HTR-8/SVneo (cell line): Measurements from ENCODE around the gene P2RY13.

Experiments
- DNase-seq: peaks from one replicate; pipeline ENCODE4 v3.0.0; 2011; ENCODE audit warnings: low spot score, mixed read lengths; ENCODE audit not compliant: insufficient read length
- FAIRE-seq: peaks from 2 replicates; lab custom pipeline; 2011; peaks lifted over from hg19 to GRCh38; lab: Jason Lieb, UNC

P2RY13 gene

DNA sequence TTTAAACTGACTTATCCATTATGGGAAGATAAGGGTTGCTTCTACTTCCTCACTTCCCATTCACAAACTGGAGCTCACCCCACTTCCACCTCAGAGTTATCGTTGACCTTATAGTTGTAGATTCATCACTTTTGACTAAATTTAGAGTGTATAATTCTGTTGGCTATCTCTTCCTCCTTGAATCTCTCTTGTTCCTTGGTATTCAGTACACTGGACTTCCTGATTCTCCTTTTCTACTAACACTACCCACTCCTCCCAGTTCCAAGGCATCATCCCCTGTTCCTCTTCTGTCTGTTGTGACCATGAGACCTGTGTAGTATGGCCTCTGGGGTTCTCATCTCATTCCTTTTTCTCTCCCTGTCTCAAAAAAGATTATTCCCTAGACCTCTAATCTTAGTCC lies 6.8 kb downstream of the P2RY13 start:
- no peak for DNase-seq
- FAIRE-seq: no peak

DNA sequence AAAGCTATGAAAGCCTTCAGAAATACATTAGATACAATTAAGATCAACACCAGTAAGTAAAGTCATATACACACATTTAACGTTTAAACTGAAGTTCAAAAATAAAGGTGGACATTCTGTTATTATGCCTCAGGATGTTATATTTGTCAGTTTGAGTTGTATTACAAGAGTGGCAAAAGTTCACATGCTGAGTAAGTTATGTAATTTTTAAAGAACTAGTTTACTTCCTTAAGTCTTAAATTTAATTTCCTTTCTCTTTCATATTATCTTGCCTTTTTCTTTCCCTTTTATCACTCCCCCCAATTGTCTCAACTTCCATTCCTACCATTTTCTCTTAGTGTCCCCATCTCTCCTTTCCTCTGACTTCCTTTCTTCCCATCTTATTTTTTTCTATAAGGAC lies 7.8 kb downstream of the P2RY13 start:
- DNase-seq (no peak), FAIRE-seq (no peak)

DNA sequence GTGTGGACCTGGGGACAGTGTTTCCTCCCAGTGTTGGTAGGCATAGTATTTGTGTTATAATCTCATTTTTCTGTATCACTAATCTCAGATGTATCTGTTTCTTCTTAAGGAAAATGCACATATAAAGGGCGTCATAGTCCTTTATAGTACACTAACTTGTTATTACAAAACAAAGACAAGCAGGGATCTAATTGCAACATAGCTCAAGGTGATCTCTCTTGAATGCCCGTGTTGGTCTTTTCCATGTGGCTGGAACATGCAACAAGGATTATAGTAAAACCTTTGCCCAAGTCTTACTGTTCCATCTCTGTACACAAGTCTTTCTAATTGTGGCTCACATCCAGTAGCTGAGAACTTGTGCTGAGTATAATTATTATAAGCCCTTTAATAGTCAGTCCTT lies 9.2 kb downstream of the P2RY13 start:
- FAIRE-seq (no peak), DNase-seq (no peak)

GRCh38 chr3:151319628-151320027 lies 9.7 kb downstream of the P2RY13 start:
- no peak for FAIRE-seq

DNA sequence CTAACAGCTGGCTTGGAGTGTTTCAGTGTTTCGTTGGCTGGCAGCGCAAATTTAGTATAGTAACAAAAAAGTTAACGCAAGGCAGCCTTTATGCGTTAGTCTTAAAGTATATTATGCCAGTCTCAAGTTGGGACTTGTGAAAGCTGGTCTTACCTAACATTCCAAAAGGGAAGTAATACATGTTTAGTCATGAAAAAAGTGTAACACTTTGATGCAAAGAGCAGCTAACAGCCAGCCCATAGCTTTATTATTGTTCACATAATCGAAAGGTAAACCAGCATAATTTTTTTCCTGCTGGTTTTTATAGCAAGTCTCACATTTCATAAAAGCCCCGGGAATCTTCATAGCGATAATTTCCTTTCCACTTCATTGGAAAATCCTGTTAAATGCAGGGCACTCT lies 10.4 kb downstream of the P2RY13 start:
- no peak for FAIRE-seq
- no peak for DNase-seq

More at GRCh38 chr3:151319628-151320027, 9.7 kb downstream of the P2RY13 start:
- no peak for DNase-seq

DNA sequence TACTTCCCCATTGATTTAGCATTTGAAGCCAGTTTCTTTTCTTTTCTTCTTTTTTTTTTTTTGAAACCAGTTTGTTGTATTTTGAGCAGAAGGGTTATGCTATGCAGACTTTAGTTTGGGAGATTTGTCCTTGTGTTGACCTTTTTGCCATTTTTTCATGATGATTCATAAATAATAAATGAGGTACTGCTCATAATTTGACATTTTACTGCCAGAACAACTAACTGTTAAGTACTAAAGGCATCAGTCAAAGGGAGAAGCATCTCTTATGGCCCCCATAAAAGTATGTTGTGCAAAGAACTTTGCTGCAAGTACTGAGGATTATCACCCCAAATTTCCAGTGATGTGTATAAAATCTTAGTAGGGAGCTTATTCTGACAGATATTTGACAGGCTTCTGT lies 11.0 kb downstream of the P2RY13 start:
- FAIRE-seq: no peak

GRCh38 chr3:151316267-151316991 lies 12.9 kb downstream of the P2RY13 start, which contains the start of gene GPR87:
Gene GPR87 (minus strand): TSS chr3:151316820. CDS start chr3:151300100, 16,720 bp downstream.
- FAIRE-seq: no peak
- DNase-seq: no peak

More for the DNA sequence above, 11.0 kb downstream of the P2RY13 start:
- DNase-seq: no peak

DNA sequence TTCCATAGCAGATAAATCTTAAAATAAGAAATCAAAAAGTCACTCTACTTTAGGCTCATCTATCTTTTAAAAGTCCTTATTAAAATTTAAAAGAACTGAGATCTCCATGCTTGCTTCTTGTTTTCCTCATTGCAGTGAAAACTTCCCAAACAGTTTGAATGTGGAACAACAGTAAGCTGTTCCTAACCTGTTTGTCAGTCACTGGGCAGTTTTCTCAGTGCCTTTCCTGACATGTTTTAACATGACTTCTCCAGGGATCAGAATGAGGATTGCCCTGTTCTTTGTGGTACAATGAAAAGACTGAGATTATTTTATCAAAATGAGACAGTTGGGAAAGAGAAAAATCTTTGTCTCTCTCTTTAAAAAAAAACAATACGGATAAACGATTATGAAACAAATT lies 13.5 kb downstream of the P2RY13 start:
- no peak for DNase-seq
- no peak for FAIRE-seq

DNA sequence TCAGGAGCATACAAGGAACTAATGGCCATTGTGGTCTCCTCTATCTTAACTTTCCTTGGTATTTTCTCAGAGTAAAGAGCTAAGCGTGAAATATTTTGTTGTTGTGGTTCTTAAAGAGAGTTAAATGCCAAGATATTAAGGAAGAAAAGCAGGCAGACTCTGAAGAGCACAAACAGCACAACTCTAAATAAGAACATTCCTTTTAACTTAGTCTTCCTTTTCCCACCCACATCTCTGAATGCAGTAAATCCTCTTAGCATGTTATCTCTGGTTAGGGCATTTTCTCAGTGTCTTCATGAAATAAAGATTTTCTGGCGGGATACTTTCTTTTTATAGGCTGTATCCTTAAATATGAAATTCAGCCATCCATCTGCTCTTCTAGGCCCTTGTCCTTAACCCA lies 14.2 kb downstream of the P2RY13 start:
- FAIRE-seq (no peak), DNase-seq (no peak)

DNA sequence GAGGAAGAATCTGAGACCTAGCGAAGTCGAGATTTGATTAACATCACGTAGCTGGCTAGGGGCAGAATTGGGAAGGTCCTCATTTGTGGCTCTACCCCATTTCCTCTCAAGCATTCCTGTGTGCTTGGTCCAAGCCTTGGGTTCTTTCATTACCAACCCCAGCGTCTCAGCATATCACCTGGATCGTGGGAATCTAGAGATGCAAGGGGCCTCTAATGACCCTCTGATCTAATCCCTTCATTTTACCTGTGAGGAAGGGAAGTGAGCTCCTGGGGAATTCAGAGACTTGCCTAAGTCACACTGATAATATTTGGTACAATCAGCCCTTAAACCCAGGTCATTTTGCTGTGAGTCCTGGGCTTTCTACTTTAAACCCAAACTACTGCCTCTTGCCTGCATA lies 14.8 kb downstream of the P2RY13 start:
- DNase-seq (no peak), FAIRE-seq (no peak)

DNA sequence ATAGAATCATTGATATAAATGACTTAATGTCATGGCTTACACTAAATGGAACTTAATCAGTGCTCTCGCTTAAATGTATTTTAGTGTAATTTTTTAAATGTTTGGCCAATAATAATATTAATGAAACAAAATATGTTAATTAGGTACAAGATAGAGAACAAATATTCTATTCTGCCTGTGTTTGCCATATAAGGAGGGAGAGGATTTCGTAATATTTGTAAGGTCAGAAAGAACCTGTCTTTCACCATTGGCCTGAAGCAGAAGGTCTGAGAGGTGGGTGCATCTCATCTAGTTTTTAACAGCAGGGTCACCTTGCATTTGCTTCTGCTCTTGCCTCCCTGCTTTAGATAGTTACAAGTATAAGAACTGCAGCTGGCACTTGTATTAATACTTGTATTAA lies 15.2 kb downstream of the P2RY13 start:
- DNase-seq: no peak
- no peak for FAIRE-seq

DNA sequence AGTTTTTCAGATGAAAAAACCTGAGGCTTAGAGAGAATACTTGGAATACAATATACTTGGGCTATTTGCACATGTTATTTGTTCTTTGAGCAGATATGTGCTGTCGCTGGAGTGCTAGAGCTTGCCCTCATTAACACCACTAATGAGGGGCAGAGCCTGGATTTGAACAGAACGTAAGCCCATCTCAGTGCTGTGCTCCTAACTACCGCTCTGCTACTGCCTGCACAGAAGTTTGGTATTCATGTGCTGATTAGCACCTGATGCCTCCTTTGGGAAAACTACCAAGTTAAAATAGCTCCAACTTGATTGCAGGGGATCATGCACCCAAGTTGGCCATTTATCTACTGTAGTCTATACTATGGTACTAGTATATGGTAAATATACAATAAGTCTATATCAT lies 16.4 kb downstream of the P2RY13 start:
- FAIRE-seq (no peak), DNase-seq (no peak)

GRCh38 chr3:151309566-151309965 lies 19.8 kb downstream of the P2RY13 start:
- no peak for DNase-seq
- FAIRE-seq: no peak

DNA sequence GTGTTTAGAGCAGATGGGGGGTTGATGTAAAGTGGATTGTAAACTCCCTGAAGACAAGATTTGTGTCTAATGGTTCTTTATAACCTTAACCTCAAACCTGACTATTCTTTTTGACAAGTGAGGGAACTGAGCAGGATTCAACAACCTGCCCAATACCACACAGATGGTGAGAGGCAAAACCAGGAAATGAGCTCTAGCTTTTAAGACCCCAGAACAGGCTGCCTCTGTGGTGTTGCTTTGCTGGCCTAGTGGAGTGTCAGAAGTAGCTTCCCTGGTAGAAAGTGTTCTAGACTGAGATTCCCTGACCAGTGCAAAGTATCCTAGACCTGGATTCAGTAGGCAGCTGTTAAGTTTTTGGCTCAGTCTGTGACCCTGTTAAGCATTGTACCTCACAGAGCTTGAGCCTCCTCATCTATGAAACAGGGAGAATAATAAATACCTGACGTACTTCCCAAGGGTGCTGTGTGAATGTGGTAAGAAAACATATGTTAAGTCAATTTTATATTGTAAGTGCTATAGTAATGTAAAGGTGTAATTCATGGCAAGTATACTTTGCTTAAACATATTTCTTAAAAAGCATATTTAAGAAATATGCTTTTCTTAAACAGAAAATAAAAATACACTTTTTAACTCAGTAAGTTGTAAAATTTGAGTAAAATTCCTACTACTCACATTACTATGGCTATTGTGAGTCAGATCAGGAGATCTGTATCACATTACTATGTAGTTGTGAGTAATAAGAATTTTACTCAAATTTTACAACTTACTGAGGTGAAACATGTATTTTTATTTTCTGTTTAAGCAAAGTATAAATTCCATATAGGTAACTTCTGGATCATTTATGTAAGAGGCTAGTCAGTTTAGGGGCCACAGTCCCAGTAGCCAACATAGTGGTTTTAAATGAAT lies 21.5 kb downstream of the P2RY13 start:
- FAIRE-seq: no peak
- no peak for DNase-seq

DNA sequence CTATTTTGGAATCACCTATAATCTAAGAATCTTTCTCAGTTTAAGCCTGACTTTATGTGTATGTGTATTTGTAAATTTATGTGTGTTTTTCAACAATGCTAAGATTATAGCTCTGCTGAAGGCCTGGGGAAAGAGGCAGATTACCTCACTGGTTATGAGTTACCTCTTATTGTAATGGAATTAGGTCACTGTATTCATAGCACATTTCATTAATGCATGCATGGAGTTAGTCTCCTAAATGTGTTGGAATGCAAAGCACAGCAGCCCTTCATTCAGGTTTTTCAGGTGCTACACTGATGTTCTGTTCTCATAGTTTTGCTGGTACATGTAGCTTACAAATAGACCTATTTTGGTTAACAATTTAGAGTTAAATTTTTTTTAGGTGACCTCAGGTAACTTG lies 22.2 kb downstream of the P2RY13 start:
- DNase-seq (no peak), FAIRE-seq (no peak)

DNA sequence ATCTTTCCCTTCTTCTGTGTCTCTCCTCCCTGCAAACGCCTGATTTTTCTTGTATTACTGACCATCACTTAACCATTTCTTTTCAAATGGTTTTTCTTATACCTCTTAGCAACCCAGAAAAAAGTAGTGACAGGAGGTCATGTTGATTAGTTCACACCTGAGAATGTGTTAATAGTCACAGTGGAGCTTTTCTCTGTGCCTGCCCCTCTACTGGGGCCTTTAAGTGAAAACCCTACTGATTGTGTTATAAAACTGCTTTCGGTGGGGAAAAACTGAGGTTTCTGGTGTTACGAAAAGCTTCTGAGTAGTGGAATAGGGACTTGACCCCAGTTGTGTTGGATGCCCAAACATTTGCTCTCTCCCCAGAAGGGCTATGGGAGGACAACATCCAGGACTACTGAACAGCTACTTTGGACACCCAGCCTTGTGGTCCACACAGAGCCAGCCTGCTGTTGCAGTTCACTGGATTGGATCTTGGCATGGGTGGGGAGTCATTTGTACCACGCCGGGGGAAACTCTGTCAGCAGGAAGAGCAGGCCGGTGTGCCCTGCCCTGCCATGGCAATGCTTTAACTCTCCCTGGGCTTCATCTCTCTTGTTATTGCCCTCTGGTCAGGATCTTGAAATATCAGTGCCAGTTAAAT lies 23.1 kb downstream of the P2RY13 start:
- DNase-seq (no peak), FAIRE-seq (no peak)

GRCh38 chr3:151305775-151306151 lies 23.6 kb downstream of the P2RY13 start:
- no peak for FAIRE-seq
- DNase-seq: no peak

- FAIRE-seq: peak; percentile 92
These were observed 24.1 kb downstream of the P2RY13 start for GRCh38 chr3:151305060-151305774.

DNA sequence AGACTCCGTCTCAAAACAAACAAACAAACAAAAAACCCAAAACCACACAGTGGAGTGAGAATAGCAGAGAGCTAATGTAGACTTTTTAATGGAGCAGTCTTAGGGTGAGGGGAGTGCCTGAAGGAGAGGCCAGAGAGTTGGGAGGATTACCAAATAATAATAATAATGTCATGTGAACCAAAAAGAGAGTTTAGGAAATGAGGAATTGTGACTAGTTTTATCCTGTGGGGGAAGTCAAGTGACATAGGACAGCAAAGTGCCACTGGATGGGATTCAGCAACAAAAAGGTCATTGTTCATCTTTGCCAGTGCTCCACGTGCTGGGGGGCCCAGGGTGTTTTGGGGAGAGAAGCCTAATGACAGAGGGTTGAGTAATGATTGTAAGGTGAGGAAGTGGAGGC lies 25.6 kb downstream of the P2RY13 start:
- DNase-seq (no peak), FAIRE-seq (no peak)

More at GRCh38 chr3:151305060-151305774, 24.1 kb downstream of the P2RY13 start:
- peak; percentile 86 for DNase-seq

GRCh38 chr3:151301787-151302186 lies 27.6 kb downstream of the P2RY13 start:
- FAIRE-seq: no peak
- DNase-seq: no peak
